NCI-H1105 treated with DMSO at 0.1 percent for 48 hours (cell line): Measurements from ENCODE around the gene SELENOK.

Source experiments
- DNase-seq: peaks from one replicate; lab custom pipeline; 2025; lab: John Stamatoyannopoulos, UW

SELENOK gene

DNA sequence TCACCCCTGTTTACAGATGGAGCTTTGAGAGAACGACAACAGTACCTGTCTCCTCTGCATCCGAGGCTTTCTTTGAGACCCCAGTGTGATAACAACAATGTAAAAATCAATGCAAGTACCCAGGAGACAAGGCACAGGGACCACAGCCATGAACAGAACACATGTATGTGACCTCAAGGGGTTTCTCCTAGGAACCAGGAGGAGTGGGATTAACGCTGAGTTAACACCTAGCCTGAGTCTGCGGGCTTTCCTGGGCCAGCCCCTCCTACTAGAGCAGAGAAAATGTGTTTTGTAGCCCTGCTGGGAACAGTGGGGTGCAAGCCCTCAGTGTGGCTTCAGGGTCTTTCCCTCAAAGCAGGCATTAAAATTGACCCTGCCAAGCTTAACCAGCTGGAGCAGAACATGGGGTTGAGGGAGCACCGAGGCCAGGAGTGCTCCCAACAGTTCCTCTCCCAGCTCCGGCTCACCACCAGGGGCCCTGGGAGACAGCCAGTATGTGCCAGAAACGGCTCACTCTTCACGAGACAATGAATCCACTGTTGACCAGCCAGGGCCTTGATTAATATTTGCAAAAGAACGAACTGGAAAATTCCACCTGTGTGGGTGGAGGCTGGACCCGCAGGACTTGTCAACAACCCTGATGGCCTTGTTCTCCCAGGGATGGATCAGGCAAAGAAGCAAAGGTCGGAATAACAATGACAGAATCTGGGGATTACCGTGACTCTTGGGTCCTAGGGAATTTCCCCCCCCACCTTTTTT lies 49.0 kb downstream of the SELENOK start:
- DNase-seq = no peak

DNA sequence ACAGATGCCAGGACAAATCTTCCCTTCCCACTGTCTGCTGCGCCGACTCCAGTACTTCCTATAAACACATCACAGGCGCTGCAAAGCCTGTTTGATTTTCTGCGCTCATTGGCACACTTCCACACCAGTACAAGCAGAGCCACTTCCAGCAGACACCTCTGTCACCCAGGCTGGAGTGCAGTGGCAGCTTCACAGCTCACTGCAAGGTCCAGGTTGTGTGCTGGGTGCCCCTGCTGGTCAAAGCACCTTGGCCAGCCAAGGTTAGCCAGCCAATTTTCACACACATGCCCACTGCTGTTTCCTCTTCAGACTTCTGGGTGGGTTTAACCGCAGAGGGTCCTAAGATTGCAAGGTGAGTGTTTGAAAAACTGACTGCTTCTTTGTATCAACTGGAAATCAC lies 50.4 kb downstream of the SELENOK start:
- no peak for DNase-seq

DNA sequence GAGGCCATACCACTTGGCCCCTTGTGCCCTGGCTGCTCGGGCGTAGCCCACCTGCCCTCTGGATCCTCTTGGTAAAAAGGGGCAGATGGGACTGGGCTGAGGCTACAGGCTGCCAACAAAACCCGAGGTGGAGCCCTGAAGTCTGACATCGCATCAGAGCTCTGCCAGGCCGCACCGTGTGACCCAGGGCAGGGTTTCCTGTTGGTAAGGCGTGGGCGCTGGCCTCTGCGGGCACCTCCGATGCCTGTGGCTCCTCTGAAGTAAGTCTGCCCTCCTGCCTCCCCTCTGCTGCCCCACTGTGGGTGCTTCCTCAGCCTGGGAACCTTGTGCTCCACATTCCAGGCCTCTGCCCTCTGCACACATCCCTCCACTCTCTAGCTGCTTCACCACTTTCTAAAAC lies 54.3 kb downstream of the SELENOK start:
- DNase-seq = no peak

DNA sequence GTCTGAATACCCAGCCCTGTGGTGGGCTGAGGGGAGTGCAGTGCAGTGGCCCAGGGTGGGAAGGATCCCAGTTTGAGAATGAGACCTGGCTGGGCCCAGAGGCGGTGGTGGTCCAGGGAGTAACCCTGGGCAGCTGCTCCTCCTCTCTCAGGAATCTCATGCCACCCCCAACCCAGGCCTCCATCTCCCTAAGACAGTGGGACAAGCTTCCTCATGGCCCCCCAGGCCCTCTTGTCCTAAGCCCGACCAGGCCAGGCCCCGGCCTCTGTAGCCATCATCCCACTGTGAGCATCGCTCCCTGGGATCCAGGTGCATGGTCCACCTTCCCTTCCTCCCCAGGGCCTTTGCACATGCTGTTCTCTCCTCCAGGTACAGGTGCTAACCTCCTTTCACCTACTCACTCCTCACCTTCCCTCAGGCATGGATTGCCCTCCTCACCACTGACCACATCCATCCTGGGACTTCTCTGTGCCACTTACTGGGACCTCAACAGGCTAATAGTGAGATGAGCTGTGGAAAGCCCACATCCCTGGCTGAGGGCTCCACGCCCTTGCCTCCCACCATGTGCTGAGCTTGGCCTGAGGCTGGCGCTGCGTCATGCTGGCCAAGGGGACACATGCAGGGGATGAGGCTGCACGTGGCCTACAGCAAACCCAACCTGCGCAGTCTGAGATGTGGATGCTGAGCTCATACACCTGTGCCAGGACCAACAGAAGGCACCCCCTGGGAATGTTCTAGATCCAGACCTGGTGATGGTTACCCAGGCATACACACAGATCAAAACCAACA lies 55.4 kb downstream of the SELENOK start:
- no peak for DNase-seq

DNA sequence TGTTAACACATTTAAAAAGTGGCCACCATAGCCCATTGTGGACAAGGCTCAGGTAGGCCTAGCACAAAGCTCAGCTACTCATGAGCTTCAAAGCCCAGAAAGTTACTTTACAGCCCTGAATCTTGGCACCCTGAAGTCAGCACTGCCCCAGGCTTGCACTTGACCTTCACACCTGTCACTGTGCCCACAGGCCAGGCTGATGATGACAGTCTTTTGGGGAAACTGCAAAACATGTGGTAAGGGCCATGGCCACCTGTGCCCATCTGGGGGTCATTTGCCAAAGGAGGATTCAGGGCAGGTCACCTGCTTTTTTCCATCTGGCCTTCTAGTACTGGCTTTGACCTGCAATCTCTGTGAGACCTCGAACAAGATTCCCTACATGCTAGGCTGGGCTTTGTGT lies 56.4 kb downstream of the SELENOK start:
- no peak for DNase-seq

DNA sequence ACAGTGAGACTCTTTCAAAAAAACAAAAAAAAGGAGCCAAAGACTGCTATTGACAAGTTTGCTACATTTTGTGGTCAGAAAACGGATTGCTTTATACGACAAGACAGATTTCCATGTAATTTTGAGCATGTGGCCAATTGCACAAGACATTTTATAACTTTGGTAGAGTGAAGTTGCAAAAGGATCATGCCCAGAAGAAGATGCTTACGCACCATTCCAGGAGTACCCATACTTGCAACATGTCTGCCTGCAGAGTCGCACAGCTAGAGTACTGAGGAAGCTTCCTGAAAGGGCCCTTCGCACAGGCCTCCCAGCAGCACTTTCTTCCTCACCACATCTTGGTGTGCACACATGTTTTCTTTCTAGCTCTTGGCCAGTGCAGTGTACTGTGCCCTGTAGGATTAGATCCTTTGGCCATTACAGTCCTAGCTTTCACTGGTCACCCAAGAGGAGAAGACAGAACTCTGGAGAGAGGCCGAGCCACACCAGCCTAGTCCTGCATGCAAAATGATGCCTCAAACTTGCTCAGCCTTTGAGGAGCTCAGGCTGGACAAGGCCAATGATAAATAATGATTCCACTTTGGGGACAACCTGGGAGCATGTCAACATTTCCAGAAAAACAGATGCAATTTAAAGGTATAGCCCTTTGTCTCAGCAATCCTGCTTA lies 57.1 kb downstream of the SELENOK start:
- no peak for DNase-seq
